Fibroblast of the aortic adventitia (primary cell): ENCODE measurements around the gene FUT4. TPM values are rescaled to one million over a fixed set of nuclear protein-coding genes. Genes with fewer than 3 reads are reported as not detected.

Experiments used
- DNase-seq: peaks from one replicate; pipeline ENCODE4 v3.0.0-alpha.2; 2010; ENCODE audit warnings: low read depth
- H3K4me3 ChIP-seq: 2 replicates; pipeline ENCODE4 v1.5.1; 2011; ENCODE audit warnings: low read depth, mild to moderate bottlenecking, control low read depth, low read length, moderate library complexity
- total RNA-seq: library from RNA; depleted of rRNA; stranded (reverse); fragments of >200 nt; gene quantifications from 2 replicates; pipeline ENCODE4 v1.2.3, GENCODE V29; 2012; ENCODE audit warnings: low replicate concordance
- TF ChIP-seq, protein P1 (sequence below): IDR thresholded peaks from 2 replicates; pipeline ENCODE4 v1.5.1; 2011; ENCODE audit warnings: mild to moderate bottlenecking, low read length, control low read depth, inconsistent platforms; ENCODE audit not compliant: insufficient read depth

Gene FUT4
- total RNA-seq, 1 donor = 7.1 TPM

DNA sequence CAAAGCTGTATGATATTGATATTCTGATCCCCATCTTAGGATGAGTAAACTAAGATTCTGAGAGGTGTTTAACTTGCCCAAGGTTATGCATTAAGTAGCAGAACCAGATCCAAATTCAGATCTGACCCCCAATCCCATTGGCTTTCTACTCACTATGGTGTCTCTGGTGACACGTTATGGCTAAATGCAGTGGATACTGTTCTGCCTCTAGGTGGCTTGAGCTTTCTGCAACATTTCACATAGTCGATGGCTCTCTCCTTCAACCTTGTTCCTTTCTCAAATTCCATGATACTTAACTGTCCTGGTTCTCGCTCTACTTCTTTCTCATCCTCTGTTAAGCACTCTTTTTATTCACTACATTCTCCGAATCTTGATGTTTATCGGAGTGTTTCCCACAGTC is 22.0 kb upstream of the FUT4 start:
- H3K4me3 ChIP-seq = no peak overlapping the region
- DNase-seq = peak; percentile 48
- TF ChIP-seq, protein P1, sequence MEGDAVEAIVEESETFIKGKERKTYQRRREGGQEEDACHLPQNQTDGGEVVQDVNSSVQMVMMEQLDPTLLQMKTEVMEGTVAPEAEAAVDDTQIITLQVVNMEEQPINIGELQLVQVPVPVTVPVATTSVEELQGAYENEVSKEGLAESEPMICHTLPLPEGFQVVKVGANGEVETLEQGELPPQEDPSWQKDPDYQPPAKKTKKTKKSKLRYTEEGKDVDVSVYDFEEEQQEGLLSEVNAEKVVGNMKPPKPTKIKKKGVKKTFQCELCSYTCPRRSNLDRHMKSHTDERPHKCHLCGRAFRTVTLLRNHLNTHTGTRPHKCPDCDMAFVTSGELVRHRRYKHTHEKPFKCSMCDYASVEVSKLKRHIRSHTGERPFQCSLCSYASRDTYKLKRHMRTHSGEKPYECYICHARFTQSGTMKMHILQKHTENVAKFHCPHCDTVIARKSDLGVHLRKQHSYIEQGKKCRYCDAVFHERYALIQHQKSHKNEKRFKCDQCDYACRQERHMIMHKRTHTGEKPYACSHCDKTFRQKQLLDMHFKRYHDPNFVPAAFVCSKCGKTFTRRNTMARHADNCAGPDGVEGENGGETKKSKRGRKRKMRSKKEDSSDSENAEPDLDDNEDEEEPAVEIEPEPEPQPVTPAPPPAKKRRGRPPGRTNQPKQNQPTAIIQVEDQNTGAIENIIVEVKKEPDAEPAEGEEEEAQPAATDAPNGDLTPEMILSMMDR = peak; percentile 72

DNA sequence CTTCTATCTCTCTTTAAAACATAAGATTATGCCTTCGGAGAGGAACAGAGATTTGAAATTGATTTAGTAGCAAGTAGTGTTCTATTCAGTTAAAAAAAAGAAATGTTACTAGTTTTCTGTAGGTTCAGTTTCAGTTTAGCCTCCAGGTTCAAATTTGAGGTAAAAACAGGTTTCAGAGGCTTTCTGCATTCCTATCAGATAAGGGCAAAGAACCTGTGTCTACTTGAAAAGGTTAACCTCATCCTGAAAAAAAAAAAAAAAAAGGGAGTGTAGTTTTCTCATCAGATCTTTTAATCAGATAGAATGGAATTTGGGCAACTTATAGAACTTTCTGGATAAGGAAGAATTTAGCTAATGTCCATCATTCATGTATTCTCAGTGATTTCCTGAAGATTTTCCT is 19.4 kb upstream of the FUT4 start:
- H3K4me3 ChIP-seq = no peak overlapping the region
- no peak for DNase-seq
- TF ChIP-seq, protein P1 = no peak

DNA sequence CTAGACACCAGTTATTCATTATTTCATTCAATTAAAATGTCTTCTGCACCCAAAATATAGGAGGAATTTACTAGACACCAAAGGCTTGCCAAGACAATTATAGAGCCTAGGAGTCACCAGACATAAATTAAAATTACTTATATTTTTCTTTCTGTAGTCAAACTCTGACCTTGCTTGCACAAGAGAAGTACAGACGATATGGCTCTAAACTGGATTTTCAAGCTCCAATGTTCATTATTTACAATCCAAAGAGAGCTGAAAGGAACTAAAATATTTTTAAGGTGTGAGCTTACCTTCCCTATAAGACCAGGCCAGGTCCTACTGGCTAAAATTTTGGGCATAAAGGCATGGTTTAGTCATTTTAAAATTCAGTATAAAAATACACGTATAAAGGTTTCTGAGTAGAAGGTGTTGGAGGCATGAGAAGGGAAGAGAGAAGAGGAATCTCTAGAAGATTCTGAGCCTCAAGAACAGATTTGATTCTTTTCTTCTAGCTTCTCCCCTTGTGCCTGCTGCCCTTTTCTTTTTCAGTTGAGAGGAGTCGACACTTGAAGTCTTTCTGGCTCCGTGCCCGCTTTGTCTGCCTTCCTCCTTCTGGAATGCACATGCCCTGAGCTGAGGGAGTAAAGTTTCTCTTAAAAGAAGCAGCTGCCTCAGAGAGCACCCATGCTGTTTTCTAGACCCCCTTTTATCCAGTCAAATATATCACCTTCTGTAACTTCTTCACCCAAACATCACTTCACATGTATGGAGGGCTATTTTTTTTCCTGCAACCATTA is 18.0 kb upstream of the FUT4 start:
- peak; percentile 79 for DNase-seq
- H3K4me3 ChIP-seq = no peak overlapping the region
- TF ChIP-seq, protein P1 = no peak

DNA sequence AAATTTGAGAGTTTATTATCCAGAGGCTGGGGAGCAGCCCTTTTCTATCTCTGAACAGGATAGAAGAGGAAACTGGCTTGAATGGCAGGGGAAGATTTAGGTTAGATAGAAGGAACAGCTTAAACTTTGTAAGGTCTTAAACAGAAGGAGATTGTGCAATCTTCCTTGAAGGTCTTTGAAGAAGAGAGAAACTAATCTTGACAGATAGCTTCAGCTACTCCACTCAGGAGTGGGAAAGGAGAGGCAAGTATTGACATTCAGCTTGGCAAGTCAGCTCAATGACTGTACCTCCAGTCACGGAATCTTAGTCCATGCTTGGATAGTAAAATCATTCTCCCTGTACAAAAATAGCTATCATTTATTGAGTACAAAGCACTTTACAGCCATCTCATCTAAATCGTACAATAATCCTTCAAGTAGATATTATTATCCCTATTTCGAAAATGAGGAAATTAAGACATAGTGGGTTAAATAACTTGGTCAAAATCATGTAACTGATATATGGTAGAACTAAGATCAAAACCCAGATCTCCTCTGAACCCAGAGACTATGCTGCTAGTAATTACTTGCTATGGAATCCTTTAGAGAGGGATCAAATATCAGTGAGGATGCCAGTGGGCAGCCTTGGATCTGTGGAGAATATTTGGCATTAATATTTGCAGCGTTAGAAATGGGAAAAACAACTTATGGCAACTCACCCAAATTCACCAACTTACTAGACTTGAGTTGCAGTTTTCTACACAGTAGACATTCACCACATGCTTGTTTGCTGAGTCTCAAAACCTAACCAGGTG is 16.9 kb upstream of the FUT4 start:
- TF ChIP-seq, protein P1 = no peak
- no peak overlapping the region for H3K4me3 ChIP-seq
- DNase-seq = no peak

DNA sequence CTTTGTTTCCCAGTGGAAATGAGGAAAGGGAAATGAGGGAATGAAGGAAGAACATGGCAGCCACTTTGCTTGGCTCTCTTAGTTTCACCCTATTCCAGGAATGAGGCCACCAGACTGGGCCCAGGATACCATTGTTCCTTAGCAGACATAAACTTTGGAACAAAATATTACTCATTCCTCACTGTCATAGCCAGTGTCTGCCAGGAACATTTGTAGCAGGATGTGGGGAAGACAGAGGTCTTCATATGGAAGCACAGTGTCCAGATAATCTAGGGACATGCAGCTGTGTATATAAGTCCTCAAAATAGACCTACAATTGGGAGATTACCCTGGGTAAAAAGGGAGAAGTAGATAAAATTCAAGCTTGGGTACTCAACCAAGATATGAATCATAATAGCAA is 15.2 kb upstream of the FUT4 start:
- no peak for DNase-seq
- TF ChIP-seq, protein P1 = no peak
- H3K4me3 ChIP-seq = no peak overlapping the region

DNA sequence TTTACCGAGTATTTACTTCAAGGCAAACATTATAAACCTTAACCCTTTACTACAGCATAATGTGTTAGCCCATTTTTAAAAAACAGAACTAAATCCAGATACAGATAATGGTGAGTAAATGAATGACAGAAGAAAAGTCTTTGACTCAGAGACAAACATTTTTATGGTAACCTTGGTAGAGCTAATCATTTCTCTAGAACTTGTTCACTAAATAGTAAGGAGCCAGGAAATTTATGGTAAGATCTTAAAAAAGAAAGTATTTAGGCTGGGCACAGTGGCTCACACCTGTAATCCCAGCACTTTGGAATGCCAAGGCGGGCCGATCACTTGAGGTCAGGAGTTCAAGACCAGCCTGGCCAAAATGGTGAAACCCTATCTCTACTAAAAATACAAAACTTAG is 11.5 kb upstream of the FUT4 start:
- no peak for DNase-seq
- no peak overlapping the region for H3K4me3 ChIP-seq
- TF ChIP-seq, protein P1 = no peak
